Activated CD4-positive, alpha-beta memory T cell treated with anti-CD3 and anti-CD28 coated beads, Interleukin-2, amount 10 ng/mL, durations not matched to agents 7 days and 5 days (primary cell): Measurements from ENCODE around the gene AGL. TPM values are rescaled to one million over a fixed set of nuclear protein-coding genes. Genes with fewer than 3 reads are reported as not detected.
"Not testable (repeated sequence)": the region's sequence is repeated elsewhere in the genome, so short reads cannot be mapped to it uniquely, and the experiment has no call there.

Experiments
- CTCF ChIA-PET: fragments of 350-600 bp; sonication (Branson Sonifier 250); formaldehyde crosslinking; loops from one replicate; lab custom pipeline; 2021; ENCODE audit warnings: antibody characterized with exemption, inconsistent platforms; lab: Charles Lee
- POLR2A ChIA-PET: fragments of 350-600 bp; sonication (Branson Sonifier 250); formaldehyde crosslinking; loops from one replicate; lab custom pipeline; 2021; ENCODE audit warnings: antibody characterized with exemption; lab: Charles Lee
- DNase-seq: peaks from one replicate; pipeline ENCODE4 v3.0.0-alpha.2; 2020
- H3K27ac Mint-ChIP-seq: one replicate; pipeline ENCODE4 v1.8.0; 2021; ENCODE audit warnings: mild to moderate bottlenecking, mixed read lengths
- H3K27me3 Mint-ChIP-seq: one replicate; pipeline ENCODE4 v1.8.0; 2021; ENCODE audit warnings: mixed read lengths
- H3K36me3 Mint-ChIP-seq: one replicate; pipeline ENCODE4 v1.8.0; 2021; ENCODE audit warnings: low read depth, mixed read lengths
- H3K4me1 Mint-ChIP-seq: one replicate; pipeline ENCODE4 v1.8.0; 2021; ENCODE audit warnings: mixed read lengths
- H3K4me3 Mint-ChIP-seq: one replicate; pipeline ENCODE4 v1.8.0; 2021; ENCODE audit warnings: mild to moderate bottlenecking, mixed read lengths
- H3K9me3 Mint-ChIP-seq: one replicate; pipeline ENCODE4 v1.8.0; 2021; ENCODE audit warnings: mixed read lengths
- total RNA-seq, 2 experiments: library from RNA; stranded (reverse); gene quantifications; one replicate each; pipeline ENCODE4 v1.2.3, GENCODE V29; 2021

AGL gene
- total RNA-seq, 2 experiments from 2014 or later = 13.0 to 13.9 TPM

GRCh38 chr1:99957818-99958217, 107.7 kb downstream of the AGL start:
- CTCF ChIA-PET = interaction anchor here (1.4 kb wide), 1 partner anchor 20 kb away, joined by 3 read pairs; no protein-coding TSS in a partner anchor
- Mint-ChIP-seq H3K27ac (no peak overlapping the region), H3K27me3 (peaks cover 2% of the 10 kb centered on the region), H3K36me3 (no peaks in the 10 kb centered on the region), H3K4me1 (no peaks in the 10 kb centered on the region), H3K9me3 (no peaks in the 10 kb centered on the region), H3K4me3 (no peak overlapping the region)
- no peak for DNase-seq
- POLR2A ChIA-PET = interaction anchor here (1.4 kb wide), 1 partner anchor 12 kb away, joined by 4 read pairs; the partner anchor contains the start of gene SLC35A3

- POLR2A ChIA-PET = interaction anchor here (1.4 kb wide), 1 partner anchor 11 kb away, joined by 4 read pairs; the partner anchor contains the start of gene SLC35A3
- H3K27ac Mint-ChIP-seq, DNase-seq, H3K9me3 Mint-ChIP-seq, CTCF ChIA-PET, H3K36me3 Mint-ChIP-seq, H3K4me3 Mint-ChIP-seq, H3K27me3 Mint-ChIP-seq, H3K4me1 Mint-ChIP-seq: not testable (repeated sequence)
Observed at GRCh38 chr1:99959189-99959705, 109.1 kb downstream of the AGL start.

- H3K4me1 Mint-ChIP-seq, H3K36me3 Mint-ChIP-seq, H3K27ac Mint-ChIP-seq, H3K4me3 Mint-ChIP-seq, CTCF ChIA-PET, H3K27me3 Mint-ChIP-seq, DNase-seq, H3K9me3 Mint-ChIP-seq, POLR2A ChIA-PET: not testable (repeated sequence)
Observed at GRCh38 chr1:99960260-99960659, 110.1 kb downstream of the AGL start.

- no peaks in the 10 kb centered on the region for H3K27me3 Mint-ChIP-seq
- CTCF ChIA-PET = no interaction called here
- H3K4me1 Mint-ChIP-seq = peaks cover under 1% of the 10 kb centered on the region
- H3K27ac Mint-ChIP-seq = no peak overlapping the region
- H3K36me3 Mint-ChIP-seq = no peaks in the 10 kb centered on the region
- DNase-seq = no peak
- no peaks in the 10 kb centered on the region for H3K9me3 Mint-ChIP-seq
- no peak overlapping the region for H3K4me3 Mint-ChIP-seq
- POLR2A ChIA-PET = no interaction called here
Observed at GRCh38 chr1:99963041-99963795, 113.1 kb downstream of the AGL start.

- Mint-ChIP-seq H3K9me3 (no peaks in the 10 kb centered on the region), H3K4me3 (no peak overlapping the region), H3K4me1 (peaks cover 11% of the 10 kb centered on the region), H3K27ac (no peak overlapping the region), H3K27me3 (no peaks in the 10 kb centered on the region), H3K36me3 (no peaks in the 10 kb centered on the region)
- POLR2A ChIA-PET = no interaction called here
- DNase-seq = no peak
- CTCF ChIA-PET = no interaction called here
Observed at GRCh38 chr1:99964806-99965205, 114.6 kb downstream of the AGL start.

GRCh38 chr1:99965646-99966375, 115.7 kb downstream of the AGL start:
- CTCF ChIA-PET = no interaction called here
- Mint-ChIP-seq H3K36me3 (no peaks in the 10 kb centered on the region), H3K4me1 (peaks cover 19% of the 10 kb centered on the region), H3K4me3 (no peak overlapping the region), H3K9me3 (no peaks in the 10 kb centered on the region), H3K27me3 (no peaks in the 10 kb centered on the region), H3K27ac (no peak overlapping the region)
- POLR2A ChIA-PET = interaction anchor here (1.9 kb wide), 1 partner anchor 72 kb away, joined by 4 read pairs; a partner anchor contains a TSS
- no peak for DNase-seq

GRCh38 chr1:99968214-99968613, 118.1 kb downstream of the AGL start:
- Mint-ChIP-seq H3K27me3 (no peaks in the 10 kb centered on the region), H3K9me3 (no peaks in the 10 kb centered on the region), H3K4me1 (peaks cover 30% of the 10 kb centered on the region), H3K36me3 (no peaks in the 10 kb centered on the region), H3K27ac (no peak overlapping the region), H3K4me3 (no peak overlapping the region)
- DNase-seq = no peak
- CTCF ChIA-PET = interaction anchor here (0.7 kb wide), 1 partner anchor 34 kb away, joined by 3 read pairs; no protein-coding TSS in a partner anchor
- POLR2A ChIA-PET = no interaction called here

- CTCF ChIA-PET = interaction anchor here (1.1 to 1.4 kb wide), 4 partner anchors 60 to 490 kb away, joined by 3 to 6 read pairs (median 4); a partner anchor contains a TSS
- H3K27ac Mint-ChIP-seq = peak overlapping the region; percentile 74
- peak overlapping the region; percentile 96 for H3K4me3 Mint-ChIP-seq
- H3K4me1 Mint-ChIP-seq = peaks cover 30% of the 10 kb centered on the region
- no peaks in the 10 kb centered on the region for H3K9me3 Mint-ChIP-seq
- no peaks in the 10 kb centered on the region for H3K27me3 Mint-ChIP-seq
- no peaks in the 10 kb centered on the region for H3K36me3 Mint-ChIP-seq
- no peak for DNase-seq
- POLR2A ChIA-PET = interaction anchor here (1.0 to 2.3 kb wide), 15 partner anchors 11 to 431 kb away, joined by 3 to 46 read pairs (median 5); partner anchors contain the start of genes AGL, RTCA, SASS6 and TRMT13
Observed at GRCh38 chr1:99969260-99969728, 119.1 kb downstream of the AGL start.

GRCh38 chr1:99969729-99970621, 119.8 kb downstream of the AGL start, which contains the start of gene SLC35A3:
Gene SLC35A3, plus strand, starts transcription at chr1:99969996. Its CDS starts 23,559 bp downstream, at chr1:99993555.
- CTCF ChIA-PET = interaction anchor here (0.7 to 1.4 kb wide), 7 partner anchors 29 to 490 kb away, joined by 3 to 6 read pairs (median 3); partner anchors contain the start of genes SASS6 and TRMT13
- peak within 1 kb of the TSS; percentile 86 for H3K27ac Mint-ChIP-seq
- peaks cover 30% of the 10 kb centered on the region for H3K4me1 Mint-ChIP-seq
- peaks cover 3% of the 10 kb centered on the region for H3K36me3 Mint-ChIP-seq
- no peaks in the 10 kb centered on the region for H3K9me3 Mint-ChIP-seq
- peak; percentile 79 for DNase-seq
- POLR2A ChIA-PET = interaction anchor here (0.8 to 2.3 kb wide), 19 partner anchors 11 to 927 kb away, joined by 3 to 46 read pairs (median 4); partner anchors contain the start of genes AGL, RTCA, SASS6 and TRMT13
- H3K27me3 Mint-ChIP-seq = no peaks in the 10 kb centered on the region
- peak within 1 kb of the TSS; percentile 96 for H3K4me3 Mint-ChIP-seq

GRCh38 chr1:99970713-99971255, 120.6 kb downstream of the AGL start:
- H3K36me3 Mint-ChIP-seq = peaks cover 9% of the 10 kb centered on the region
- no peaks in the 10 kb centered on the region for H3K9me3 Mint-ChIP-seq
- peak overlapping the region; percentile 86 for H3K27ac Mint-ChIP-seq
- no peak for DNase-seq
- no peaks in the 10 kb centered on the region for H3K27me3 Mint-ChIP-seq
- CTCF ChIA-PET = interaction anchor here (0.9 to 1.4 kb wide), 6 partner anchors 28 to 489 kb away, joined by 3 to 6 read pairs (median 3); partner anchors contain the start of genes SASS6 and TRMT13
- POLR2A ChIA-PET = interaction anchor here (0.8 to 2.3 kb wide), 17 partner anchors 12 to 926 kb away, joined by 3 to 46 read pairs (median 4); partner anchors contain the start of genes AGL and RTCA
- H3K4me1 Mint-ChIP-seq = peaks cover 30% of the 10 kb centered on the region
- peak overlapping the region; percentile 96 for H3K4me3 Mint-ChIP-seq

GRCh38 chr1:99972066-99972465, 121.9 kb downstream of the AGL start:
- H3K27me3 Mint-ChIP-seq, H3K27ac Mint-ChIP-seq, H3K4me3 Mint-ChIP-seq, H3K36me3 Mint-ChIP-seq, DNase-seq, H3K9me3 Mint-ChIP-seq, CTCF ChIA-PET: not testable (repeated sequence)
- peaks cover 30% of the 10 kb centered on the region for H3K4me1 Mint-ChIP-seq
- POLR2A ChIA-PET = interaction anchor here (1.2 kb wide), 1 partner anchor 39 kb away, joined by 4 read pairs; no protein-coding TSS in a partner anchor
